Kidney (tissue), 14 donors: ENCODE measurements around the gene OAF. TPM values are rescaled to one million over a fixed set of nuclear protein-coding genes. Genes with fewer than 3 reads are reported as not detected.

Experiments
- DNase-seq, 5 donors: peaks; one replicate each; pipeline ENCODE4 v3.0.0-alpha.2; 2013 to 2020
- FAIRE-seq: peaks from 2 replicates; lab custom pipeline; 2012; peaks lifted over from hg19 to GRCh38; lab: Jason Lieb, UNC
- H3K27ac ChIP-seq, 2 donors: one replicate each; pipeline ENCODE4 v1.7.0; 2013; ENCODE audit warnings: low read depth in 2 of 2, low read length in 2 of 2, inconsistent platforms in 1 of 2
- H3K27me3 ChIP-seq: one replicate; pipeline ENCODE4 v1.7.1; 2013; ENCODE audit warnings: low read length, inconsistent platforms; ENCODE audit not compliant: control insufficient read depth, insufficient read depth
- H3K36me3 ChIP-seq, 3 donors: one replicate each; pipeline versions ENCODE4 v1.7.0 to v1.7.1; 2013; ENCODE audit warnings: low read length in 3 of 3, control low read depth in 1 of 3, inconsistent platforms in 1 of 3; ENCODE audit not compliant: insufficient read depth in 3 of 3, control insufficient read depth in 2 of 3
- H3K4me1 ChIP-seq, 3 donors: one replicate each; pipeline versions ENCODE4 v1.7.0 to v1.7.1; 2013; ENCODE audit warnings: low read length in 3 of 3, inconsistent platforms in 1 of 3, low read depth in 1 of 3; ENCODE audit not compliant: control insufficient read depth in 2 of 3, insufficient read depth in 2 of 3
- H3K4me3 ChIP-seq, 3 donors: one replicate each; pipeline versions ENCODE4 v1.7.0 to v1.8.1; 2013; ENCODE audit warnings: low read length in 3 of 3, control low read depth in 1 of 3, inconsistent platforms in 1 of 3
- H3K9ac ChIP-seq, 3 donors: one replicate each; pipeline versions ENCODE4 v1.7.0 to v1.7.1; 2013; ENCODE audit warnings: low read length in 3 of 3, control low read depth in 1 of 3, inconsistent platforms in 1 of 3
- H3K9me3 ChIP-seq, 3 donors: one replicate each; pipeline versions ENCODE4 v1.7.0 to v1.7.1; 2013; ENCODE audit warnings: low read length in 3 of 3, control low read depth in 1 of 3, inconsistent platforms in 1 of 3; ENCODE audit not compliant: control insufficient read depth in 2 of 3, insufficient read depth in 1 of 3
- intact Hi-C: fragments of 100-400 bp; cut with DNase I; formaldehyde crosslinking; loops from one replicate; pipeline ENCODE4 v1.11.1; 2022
- polyA plus RNA-seq: library from polyadenylated mRNA; stranded (reverse); fragments of 350-450 nt; fragmentation: Illumina TruSeq; extraction: RNeasy Lipid Tissue Mini Kit (QIAGEN cat#74804); gene quantifications from one replicate; pipeline ENCODE4 v1.2.3, GENCODE V29; 2014; ENCODE audit warnings: low read depth, low replicate concordance; ENCODE audit not compliant: insufficient read depth
- total RNA-seq: library from RNA; stranded (reverse); fragmentation: NEBNext Ultra II Directional; extraction: Animal tissue kit (Norgen Biotek cat#: 25700); gene quantifications from one replicate; pipeline ENCODE4 v1.2.1, GENCODE V29; 2021
- TF ChIP-seq, protein P1 (sequence below): IDR thresholded peaks from 3 replicates; pipeline ENCODE4 v1.5.1; 2012; ENCODE audit warnings: mild to moderate bottlenecking, moderate library complexity, borderline replicate concordance; ENCODE audit not compliant: insufficient read depth; ENCODE audit errors: extremely low read depth
- donor health status: control.
- donor health status: control.
- donor health status: control.
- donor health status: control.
- donor health status: control.
- donor health status: DM: yes; HTN: yes; CAD: no.
- donor health status: Normal renal cell carcinoma (clear cell type).

The OAF gene
- total and polyA plus RNA-seq, 2 donors from 2014 or later = 48.2 to 78.1 TPM

DNA sequence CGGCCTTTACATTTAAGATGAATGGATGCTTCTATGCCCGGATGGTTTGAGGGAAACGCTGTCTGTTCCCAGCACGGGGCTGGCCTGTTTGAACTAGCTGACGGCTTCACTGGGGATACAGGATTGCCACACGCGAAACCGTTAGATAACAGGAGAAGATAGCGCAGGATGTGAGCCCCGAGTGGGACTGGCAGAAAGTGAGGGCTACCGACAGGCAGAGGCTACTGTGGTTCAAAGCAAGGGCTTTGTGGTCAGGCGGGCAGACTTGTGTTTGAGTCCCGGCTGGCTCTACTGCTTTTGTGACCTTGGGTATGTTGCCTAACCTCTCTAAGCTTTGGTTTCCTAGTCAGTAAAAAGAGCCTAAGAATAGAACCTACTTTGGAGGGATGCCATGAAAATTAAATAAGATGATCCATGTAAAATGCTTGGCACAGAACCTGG lies 2.8 kb upstream of the OAF start:
- Histone ChIP-seq H3K9me3 (no peaks in the 10 kb centered on the region), H3K27ac (no peak overlapping the region), H3K4me3 (no peak overlapping the region), H3K36me3 (no peaks in the 10 kb centered on the region), H3K27me3 (no peaks in the 10 kb centered on the region), H3K9ac (peak overlapping the region in 1 of 3 donors; percentile 34), H3K4me1 (peaks cover 0 to 23% (median 11%) of the 10 kb centered on the region in 3 donors)
- DNase-seq (no peak), FAIRE-seq (no peak)
- intact Hi-C loops = no loop called here
- TF ChIP-seq, protein P1, sequence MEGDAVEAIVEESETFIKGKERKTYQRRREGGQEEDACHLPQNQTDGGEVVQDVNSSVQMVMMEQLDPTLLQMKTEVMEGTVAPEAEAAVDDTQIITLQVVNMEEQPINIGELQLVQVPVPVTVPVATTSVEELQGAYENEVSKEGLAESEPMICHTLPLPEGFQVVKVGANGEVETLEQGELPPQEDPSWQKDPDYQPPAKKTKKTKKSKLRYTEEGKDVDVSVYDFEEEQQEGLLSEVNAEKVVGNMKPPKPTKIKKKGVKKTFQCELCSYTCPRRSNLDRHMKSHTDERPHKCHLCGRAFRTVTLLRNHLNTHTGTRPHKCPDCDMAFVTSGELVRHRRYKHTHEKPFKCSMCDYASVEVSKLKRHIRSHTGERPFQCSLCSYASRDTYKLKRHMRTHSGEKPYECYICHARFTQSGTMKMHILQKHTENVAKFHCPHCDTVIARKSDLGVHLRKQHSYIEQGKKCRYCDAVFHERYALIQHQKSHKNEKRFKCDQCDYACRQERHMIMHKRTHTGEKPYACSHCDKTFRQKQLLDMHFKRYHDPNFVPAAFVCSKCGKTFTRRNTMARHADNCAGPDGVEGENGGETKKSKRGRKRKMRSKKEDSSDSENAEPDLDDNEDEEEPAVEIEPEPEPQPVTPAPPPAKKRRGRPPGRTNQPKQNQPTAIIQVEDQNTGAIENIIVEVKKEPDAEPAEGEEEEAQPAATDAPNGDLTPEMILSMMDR = no peak

DNA sequence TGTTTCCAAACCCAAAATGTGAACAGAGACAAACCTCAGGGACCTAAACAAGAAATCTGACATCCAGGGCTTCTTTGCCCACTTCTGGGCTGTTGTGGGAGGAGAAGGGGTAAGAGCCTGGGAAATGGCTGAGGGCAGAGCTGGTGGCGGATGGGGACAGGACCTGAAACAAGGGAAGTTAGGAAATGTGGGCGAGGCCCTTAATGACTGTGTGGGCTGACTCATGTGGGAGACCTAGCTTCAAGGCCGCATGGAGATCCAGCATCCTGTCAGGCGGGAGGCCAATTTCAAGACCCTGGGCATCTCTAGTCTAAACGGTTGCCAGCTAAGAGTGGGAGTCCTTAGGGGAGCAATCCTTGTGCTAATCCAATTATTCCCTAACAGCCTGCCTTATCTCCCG lies 2.1 kb upstream of the OAF start:
- Histone ChIP-seq H3K4me1 (peaks cover 0 to 28% (median 15%) of the 10 kb centered on the region in 3 donors), H3K36me3 (no peaks in the 10 kb centered on the region), H3K4me3 (no peak overlapping the region), H3K9me3 (no peaks in the 10 kb centered on the region), H3K27ac (peak overlapping the region in 1 of 2 donors; percentile 43), H3K27me3 (no peaks in the 10 kb centered on the region), H3K9ac (no peak overlapping the region)
- FAIRE-seq (no peak), DNase-seq (no peak)
- TF ChIP-seq, protein P1 = no peak
- intact Hi-C loops = no loop called here

DNA sequence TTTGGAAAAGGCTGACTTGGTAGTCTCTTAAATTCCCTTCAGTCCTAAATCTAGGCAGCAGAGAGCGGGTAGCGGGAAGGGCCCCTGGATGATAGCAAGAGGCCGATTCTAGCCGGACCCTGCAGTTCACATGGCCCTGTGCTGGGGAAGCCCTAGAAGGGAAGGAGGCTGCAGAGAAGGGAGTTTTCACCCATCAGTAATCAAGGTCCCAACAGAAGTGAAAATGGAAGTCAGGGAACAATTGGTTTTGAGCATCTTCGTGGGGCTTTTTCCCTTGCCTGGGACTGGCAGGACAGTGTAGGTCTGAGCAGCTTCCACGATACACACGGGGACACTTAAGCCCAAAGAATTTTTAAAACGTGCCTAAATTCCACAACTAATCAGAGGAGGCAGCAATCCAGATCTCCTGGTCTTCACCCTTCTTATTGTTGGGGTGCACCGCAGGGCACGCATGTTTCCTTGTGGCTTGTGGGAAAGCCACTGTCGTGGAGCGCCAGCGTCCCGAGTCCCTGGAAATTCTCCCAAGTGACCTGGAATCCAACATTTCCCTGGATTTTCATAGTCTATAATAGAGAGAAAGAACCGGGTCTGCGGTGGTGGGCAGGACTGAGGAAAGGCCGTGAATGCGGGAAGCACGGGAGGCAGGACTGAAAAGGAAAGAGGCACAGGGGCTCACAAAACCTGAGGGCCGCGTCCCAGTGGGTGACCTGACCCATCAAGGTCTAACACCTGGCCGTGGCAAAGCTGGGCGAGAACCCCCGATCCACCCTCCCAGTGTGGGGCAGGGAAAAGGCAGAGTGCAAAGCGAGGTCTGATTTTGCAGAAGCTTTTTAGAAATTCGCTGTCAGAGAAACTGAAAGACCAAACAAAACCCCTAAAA lies 846 bp upstream of the OAF start:
- Histone ChIP-seq H3K9ac (peak overlapping the region; percentile 15 to 76 (median 74)), H3K36me3 (no peaks in the 10 kb centered on the region), H3K9me3 (no peaks in the 10 kb centered on the region), H3K4me1 (peaks cover 0 to 31% (median 24%) of the 10 kb centered on the region in 3 donors), H3K27me3 (no peaks in the 10 kb centered on the region), H3K4me3 (peak overlapping the region; percentile 62 to 78 (median 75)), H3K27ac (peak overlapping the region in 1 of 2 donors; percentile 51)
- intact Hi-C loops = no loop called here
- no peak for DNase-seq
- FAIRE-seq = no peak
- TF ChIP-seq, protein P1 = no peak
